Body of pancreas (tissue), 4 donors: ENCODE results near the gene SETD1A.

Experiments used
- POLR2A ChIP-seq, 3 donors: fragments of 450-650 bp; IDR thresholded peaks; one replicate each; pipeline ENCODE4 v1.6.1; 2016; ENCODE audit warnings: antibody characterized with exemption in 3 of 3, mild to moderate bottlenecking in 2 of 3
- TF ChIP-seq, protein P1 (sequence below), 7 experiments: fragments of 450-650 bp in 4 of 7; fragments of 200-600 bp in 3 of 7; sonication (generic) in 3 of 7; IDR thresholded peaks; one replicate each; pipeline ENCODE4 v1.5.1; 2016 to 2019; ENCODE audit warnings: antibody characterized with exemption in 7 of 7

DNA sequence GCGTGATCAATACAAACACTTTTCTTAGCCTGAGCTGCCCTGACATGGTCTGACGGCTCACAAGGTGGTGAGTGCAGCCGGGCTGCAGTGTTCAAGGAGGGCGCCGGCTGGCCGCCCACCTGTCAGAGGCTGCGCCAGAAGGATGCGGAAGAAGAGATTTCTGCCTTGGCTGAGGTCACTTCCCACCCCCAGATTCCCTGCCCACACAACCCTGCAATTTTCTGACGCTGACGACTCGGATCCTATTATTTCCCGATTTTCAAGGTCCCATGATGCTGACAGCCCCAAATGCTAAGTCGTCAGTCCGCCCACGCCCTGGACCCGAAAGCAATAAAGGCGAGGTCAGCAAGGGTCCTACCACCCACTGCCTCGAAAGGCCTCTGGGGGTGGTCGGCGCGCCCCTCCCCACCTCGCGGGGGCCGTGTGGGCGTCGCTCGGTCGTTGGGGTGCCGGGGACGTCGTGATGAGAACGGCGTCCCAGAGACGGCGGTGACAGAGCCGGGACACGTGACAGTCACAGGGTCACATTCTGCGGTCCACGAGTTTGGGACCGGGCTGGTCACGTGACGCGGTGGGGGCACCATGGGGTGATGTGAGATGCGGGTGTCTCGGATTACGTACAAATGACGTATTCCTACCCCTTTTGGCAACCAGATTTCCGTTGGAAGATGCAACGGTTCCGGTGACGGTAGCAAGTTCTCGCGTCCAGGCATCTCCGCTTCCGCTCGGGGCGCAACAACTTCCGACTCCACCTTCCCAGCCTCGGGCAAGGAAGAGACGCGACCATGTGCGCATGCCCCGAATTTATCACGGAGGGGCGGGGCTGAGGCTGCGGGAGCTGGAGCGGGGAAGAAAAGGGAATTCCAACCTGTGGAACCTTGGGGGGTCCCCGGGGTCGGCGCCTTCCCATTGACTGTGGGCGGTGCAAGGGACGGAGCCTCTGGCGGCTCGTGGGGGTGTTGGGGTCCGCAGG, 75.5 kb downstream of the SETD1A start, which contains the start of gene STX4:
- TF ChIP-seq, protein P1, sequence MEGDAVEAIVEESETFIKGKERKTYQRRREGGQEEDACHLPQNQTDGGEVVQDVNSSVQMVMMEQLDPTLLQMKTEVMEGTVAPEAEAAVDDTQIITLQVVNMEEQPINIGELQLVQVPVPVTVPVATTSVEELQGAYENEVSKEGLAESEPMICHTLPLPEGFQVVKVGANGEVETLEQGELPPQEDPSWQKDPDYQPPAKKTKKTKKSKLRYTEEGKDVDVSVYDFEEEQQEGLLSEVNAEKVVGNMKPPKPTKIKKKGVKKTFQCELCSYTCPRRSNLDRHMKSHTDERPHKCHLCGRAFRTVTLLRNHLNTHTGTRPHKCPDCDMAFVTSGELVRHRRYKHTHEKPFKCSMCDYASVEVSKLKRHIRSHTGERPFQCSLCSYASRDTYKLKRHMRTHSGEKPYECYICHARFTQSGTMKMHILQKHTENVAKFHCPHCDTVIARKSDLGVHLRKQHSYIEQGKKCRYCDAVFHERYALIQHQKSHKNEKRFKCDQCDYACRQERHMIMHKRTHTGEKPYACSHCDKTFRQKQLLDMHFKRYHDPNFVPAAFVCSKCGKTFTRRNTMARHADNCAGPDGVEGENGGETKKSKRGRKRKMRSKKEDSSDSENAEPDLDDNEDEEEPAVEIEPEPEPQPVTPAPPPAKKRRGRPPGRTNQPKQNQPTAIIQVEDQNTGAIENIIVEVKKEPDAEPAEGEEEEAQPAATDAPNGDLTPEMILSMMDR (IDR thresholded peaks at IDR 0.05): peak in 2 of 7 experiments; percentile 16 to 26
- peak in 2 of 3 donors; percentile 51 to 54 for TF ChIP-seq POLR2A (IDR thresholded peaks at IDR 0.05)
